Measurements from ENCODE around the gene MAP1LC3A.
A peak's percentile ranks its signal among the peaks of the same experiment; 100 is the strongest.
"Not testable (repeated sequence)": the region's sequence is repeated elsewhere in the genome, so short reads cannot be mapped to it uniquely, and the experiment has no call there.

Gene MAP1LC3A

DNA sequence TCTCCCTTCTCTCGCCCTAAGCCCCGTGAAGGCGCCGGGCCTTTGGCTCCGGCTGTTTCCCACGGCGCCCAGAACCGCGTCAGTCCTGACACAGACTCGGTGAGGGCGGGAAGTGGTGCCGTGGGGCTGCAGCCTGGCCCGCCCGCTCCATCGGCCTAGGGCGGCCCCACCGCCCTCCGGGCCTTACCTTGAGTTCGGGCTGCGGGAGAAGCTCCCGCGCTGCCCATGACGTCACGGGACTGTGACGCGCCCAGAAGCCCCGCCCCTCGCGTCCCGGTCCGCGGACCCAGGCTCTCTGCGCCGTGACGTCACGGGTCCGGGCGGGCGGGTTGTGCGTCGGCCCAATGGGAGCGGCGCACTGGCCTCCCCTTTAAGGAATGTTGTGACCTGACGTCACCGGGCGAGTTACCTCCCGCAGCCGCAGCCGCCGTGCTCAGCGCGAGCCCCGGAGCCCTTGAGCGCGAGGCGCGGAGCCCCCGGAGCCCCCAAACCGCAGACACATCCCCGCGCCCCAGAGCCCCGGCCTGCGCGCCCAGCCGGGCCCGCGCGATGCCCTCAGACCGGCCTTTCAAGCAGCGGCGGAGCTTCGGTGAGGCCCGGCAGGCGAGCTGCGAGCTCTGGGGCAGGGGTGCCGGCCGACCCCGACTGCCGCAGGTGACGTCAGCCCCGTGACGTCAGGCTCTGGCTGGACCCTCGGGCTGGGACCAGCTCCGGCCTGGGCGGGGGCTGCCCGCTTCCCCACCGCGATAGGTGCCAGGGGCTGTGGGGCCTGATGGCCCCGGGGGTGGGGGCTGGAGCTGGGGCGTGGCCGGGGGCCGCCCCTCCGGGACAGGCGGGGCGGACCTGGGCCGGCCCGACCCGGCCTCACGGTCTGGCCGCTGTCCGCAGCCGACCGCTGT lies at the start of gene MAP1LC3A:
Gene MAP1LC3A, plus strand, starts transcription at position 399 of the 899 bp plus-strand sequence. Its CDS starts 151 bp downstream, at position 550.
- peak within 1 kb of the TSS; percentile 85 for H3K27ac Mint-ChIP-seq
- peak within 1 kb of the TSS; percentile 77 for H3K4me3 Mint-ChIP-seq
- no peaks in the 10 kb centered on the region for H3K9me3 Mint-ChIP-seq
- DNase-seq, result peak; percentile 94
- H3K4me1 Mint-ChIP-seq (ENCODE audit: low read depth), result peaks cover 10% of the 10 kb centered on the region
- no peaks in the 10 kb centered on the region for H3K27me3 Mint-ChIP-seq
- no peaks in the 10 kb centered on the region for H3K36me3 Mint-ChIP-seq (ENCODE audit: low read depth)

- Mint-ChIP-seq H3K4me3 (no peak overlapping the region), H3K27ac (no peak overlapping the region), H3K36me3 (ENCODE audit: low read depth) (peaks cover 54% of the 10 kb centered on the region), H3K27me3 (no peaks in the 10 kb centered on the region), H3K4me1 (ENCODE audit: low read depth) (peaks cover 20% of the 10 kb centered on the region), H3K9me3 (no peaks in the 10 kb centered on the region)
- no peak for DNase-seq
Measured at GRCh38 chr20:34510575-34510974, 47.9 kb upstream of the MAP1LC3A start.

DNA sequence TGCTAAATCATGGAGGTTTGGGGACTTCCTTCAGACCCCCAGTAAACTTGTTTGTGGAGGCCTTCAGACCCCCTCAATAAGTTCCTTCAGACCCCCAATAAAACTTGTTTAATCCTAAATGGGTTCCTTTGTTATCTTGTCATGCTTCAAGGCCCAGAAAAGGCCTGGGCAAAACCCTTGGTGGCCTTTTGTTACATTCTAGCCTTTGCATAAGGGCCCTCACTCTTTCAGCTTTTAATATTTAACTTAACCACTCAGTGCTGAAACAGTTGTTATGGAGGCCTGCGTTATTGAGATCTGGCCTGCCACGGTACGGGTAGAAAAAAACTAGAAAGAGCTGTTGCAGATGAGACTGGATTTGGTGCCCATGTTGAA lies 46.6 kb upstream of the MAP1LC3A start:
- H3K27ac Mint-ChIP-seq, result no peak overlapping the region
- no peaks in the 10 kb centered on the region for H3K9me3 Mint-ChIP-seq
- DNase-seq, result no peak
- peaks cover 54% of the 10 kb centered on the region for H3K36me3 Mint-ChIP-seq (ENCODE audit: low read depth)
- no peak overlapping the region for H3K4me3 Mint-ChIP-seq
- H3K27me3 Mint-ChIP-seq, result no peaks in the 10 kb centered on the region
- H3K4me1 Mint-ChIP-seq (ENCODE audit: low read depth), result peaks cover 24% of the 10 kb centered on the region

GRCh38 chr20:34512266-34512954 lies 46.1 kb upstream of the MAP1LC3A start:
- no peak for DNase-seq
- Mint-ChIP-seq H3K4me1 (ENCODE audit: low read depth) (peaks cover 24% of the 10 kb centered on the region), H3K9me3 (no peaks in the 10 kb centered on the region), H3K4me3 (no peak overlapping the region), H3K36me3 (ENCODE audit: low read depth) (peaks cover 50% of the 10 kb centered on the region), H3K27ac (peak overlapping the region; percentile 44), H3K27me3 (no peaks in the 10 kb centered on the region)

GRCh38 chr20:34512955-34513419 lies 45.5 kb upstream of the MAP1LC3A start:
- peak overlapping the region; percentile 44 for H3K27ac Mint-ChIP-seq

DNA sequence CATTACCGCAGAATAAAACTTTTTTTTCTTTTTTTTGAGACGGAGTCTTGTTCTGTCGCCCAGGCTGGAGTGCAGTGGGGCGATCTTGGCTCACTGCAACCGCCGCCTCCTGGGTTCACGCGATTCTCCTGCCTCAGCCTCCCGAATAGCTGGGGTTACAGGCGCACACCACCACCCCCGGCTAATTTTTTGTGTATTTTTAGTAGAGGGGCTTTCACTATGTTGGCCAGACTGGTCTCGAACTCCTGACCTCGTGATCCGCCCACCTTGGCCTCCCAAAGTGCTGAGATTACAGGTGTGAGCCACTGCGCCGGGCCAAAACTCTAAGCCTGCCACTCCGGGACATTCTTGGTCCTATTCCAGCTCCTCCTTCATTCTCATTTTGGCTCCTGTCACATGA lies 44.5 kb upstream of the MAP1LC3A start:
- not testable (repeated sequence) for H3K9me3 Mint-ChIP-seq, H3K4me3 Mint-ChIP-seq, DNase-seq, H3K27ac Mint-ChIP-seq, H3K27me3 Mint-ChIP-seq
- Mint-ChIP-seq H3K36me3 (ENCODE audit: low read depth) (peaks cover 45% of the 10 kb centered on the region), H3K4me1 (ENCODE audit: low read depth) (peaks cover 38% of the 10 kb centered on the region)

More at GRCh38 chr20:34512955-34513419, 45.5 kb upstream of the MAP1LC3A start:
- peaks cover 28% of the 10 kb centered on the region for H3K4me1 Mint-ChIP-seq (ENCODE audit: low read depth)
- no peaks in the 10 kb centered on the region for H3K9me3 Mint-ChIP-seq
- H3K4me3 Mint-ChIP-seq, result no peak overlapping the region
- peaks cover 46% of the 10 kb centered on the region for H3K36me3 Mint-ChIP-seq (ENCODE audit: low read depth)
- no peaks in the 10 kb centered on the region for H3K27me3 Mint-ChIP-seq
- no peak for DNase-seq

GRCh38 chr20:34514897-34515483 lies 43.5 kb upstream of the MAP1LC3A start:
- DNase-seq, result no peak
- Mint-ChIP-seq H3K36me3 (ENCODE audit: low read depth) (peaks cover 48% of the 10 kb centered on the region), H3K9me3 (no peaks in the 10 kb centered on the region), H3K27ac (peak overlapping the region; percentile 99), H3K4me1 (ENCODE audit: low read depth) (peaks cover 43% of the 10 kb centered on the region), H3K27me3 (no peaks in the 10 kb centered on the region), H3K4me3 (peak overlapping the region; percentile 94)

GRCh38 chr20:34515484-34516246 lies 42.9 kb upstream of the MAP1LC3A start:
- H3K4me1 Mint-ChIP-seq (ENCODE audit: low read depth), result peaks cover 46% of the 10 kb centered on the region
- no peaks in the 10 kb centered on the region for H3K27me3 Mint-ChIP-seq
- H3K4me3 Mint-ChIP-seq, result peak overlapping the region; percentile 94
- H3K9me3 Mint-ChIP-seq, result no peaks in the 10 kb centered on the region
- H3K36me3 Mint-ChIP-seq (ENCODE audit: low read depth), result peaks cover 48% of the 10 kb centered on the region
- peak; percentile 82 for DNase-seq
- H3K27ac Mint-ChIP-seq, result peak overlapping the region; percentile 99

- H3K4me1 Mint-ChIP-seq (ENCODE audit: low read depth), result peaks cover 51% of the 10 kb centered on the region
- peak within 1 kb of the TSS; percentile 99 for H3K27ac Mint-ChIP-seq
- H3K27me3 Mint-ChIP-seq, result no peaks in the 10 kb centered on the region
- peak within 1 kb of the TSS; percentile 94 for H3K4me3 Mint-ChIP-seq
- peak; percentile 95 for DNase-seq
- peaks cover 48% of the 10 kb centered on the region for H3K36me3 Mint-ChIP-seq (ENCODE audit: low read depth)
- H3K9me3 Mint-ChIP-seq, result no peaks in the 10 kb centered on the region
Measured at GRCh38 chr20:34516247-34517113, 42.0 kb upstream of the MAP1LC3A start, which contains the start of gene DYNLRB1. Gene DYNLRB1 (plus strand): TSS chr20:34516422. CDS start chr20:34516459, 37 bp downstream.

- H3K4me1 Mint-ChIP-seq (ENCODE audit: low read depth), result peaks cover 55% of the 10 kb centered on the region
- no peaks in the 10 kb centered on the region for H3K27me3 Mint-ChIP-seq
- peak overlapping the region; percentile 94 for H3K4me3 Mint-ChIP-seq
- DNase-seq, result no peak
- peaks cover 52% of the 10 kb centered on the region for H3K36me3 Mint-ChIP-seq (ENCODE audit: low read depth)
- H3K27ac Mint-ChIP-seq, result peak overlapping the region; percentile 99
- no peaks in the 10 kb centered on the region for H3K9me3 Mint-ChIP-seq
Measured at GRCh38 chr20:34517114-34517505, 41.4 kb upstream of the MAP1LC3A start.

DNA sequence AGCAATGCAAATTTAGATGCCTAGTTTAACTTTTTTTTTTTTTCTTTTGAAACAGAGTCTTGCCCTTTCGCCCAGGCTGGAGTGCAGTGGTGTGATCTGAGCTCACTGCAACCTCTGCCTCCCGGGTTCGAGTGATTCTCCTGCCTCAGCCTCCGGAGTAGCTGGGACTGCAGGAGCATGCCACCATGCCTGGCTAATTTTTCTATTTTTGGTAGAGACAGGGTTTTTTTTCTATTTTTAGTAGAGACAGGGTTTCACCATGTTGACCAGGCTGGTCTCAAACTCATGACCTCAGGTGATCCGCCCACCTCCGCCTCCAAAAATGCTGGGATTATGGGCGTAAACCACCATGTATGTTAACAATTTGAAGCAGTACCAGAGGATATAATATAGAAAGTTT lies 39.7 kb upstream of the MAP1LC3A start:
- not testable (repeated sequence) for H3K27me3 Mint-ChIP-seq, H3K9me3 Mint-ChIP-seq, H3K4me3 Mint-ChIP-seq, DNase-seq, H3K27ac Mint-ChIP-seq
- Mint-ChIP-seq H3K36me3 (ENCODE audit: low read depth) (peaks cover 57% of the 10 kb centered on the region), H3K4me1 (ENCODE audit: low read depth) (peaks cover 64% of the 10 kb centered on the region)

DNA sequence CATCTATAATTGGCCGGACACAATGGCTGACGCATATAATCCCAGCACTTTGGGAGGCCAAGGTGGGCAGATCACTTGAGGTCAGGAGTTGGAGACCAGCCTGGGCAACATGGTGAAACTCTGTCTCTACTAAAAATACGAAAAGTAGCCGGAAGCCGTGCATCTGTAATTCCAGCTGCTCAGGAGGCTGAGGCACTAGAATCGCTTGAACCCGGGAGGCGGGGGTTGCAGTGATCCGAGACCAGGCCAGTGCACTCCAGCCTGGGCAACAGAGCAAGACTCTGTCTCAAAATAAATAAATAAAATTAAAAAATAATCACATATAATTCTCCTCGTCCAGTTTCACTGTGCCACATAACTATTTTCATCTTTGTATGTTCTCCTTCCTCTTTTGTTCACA lies 38.7 kb upstream of the MAP1LC3A start:
- not testable (repeated sequence) for DNase-seq, H3K27ac Mint-ChIP-seq, H3K4me3 Mint-ChIP-seq, H3K9me3 Mint-ChIP-seq, H3K27me3 Mint-ChIP-seq
- peaks cover 65% of the 10 kb centered on the region for H3K36me3 Mint-ChIP-seq (ENCODE audit: low read depth)
- peaks cover 63% of the 10 kb centered on the region for H3K4me1 Mint-ChIP-seq (ENCODE audit: low read depth)

All from activated T-cell treated with anti-CD3 and anti-CD28 coated beads, Interleukin-2, amount 50 U/mL, for 24 hours (primary cell).